IMR-90 (cell line): Measurements from ENCODE around the gene SH2D7. TPM values are rescaled to one million over a fixed set of nuclear protein-coding genes. Genes with fewer than 3 reads are reported as not detected.

Source experiments
- ATAC-seq: fragments of 200-7000 bp; cut with Tn5 transposase; 2 replicates; pipeline ENCODE4 v1.9.1; 2020; ENCODE audit warnings: low read depth, mild to moderate bottlenecking, moderate library complexity
- BruUV-seq: library from RNA; stranded (reverse); fragments of 400-500 nt; replicated peaks from 2 replicates; lab custom pipeline; 2021; lab: Mats Ljungman, UMichigan
- CTCF ChIA-PET: fragments of 300-600 bp; formaldehyde crosslinking; extraction: SDS; loops from one replicate; lab custom pipeline; 2021; ENCODE audit warnings: antibody characterized with exemption; lab: Yijun Ruan, JAX
- POLR2A ChIA-PET: fragments of 300-600 bp; sonication (Branson Sonifier 250); formaldehyde crosslinking; loops from one replicate; lab custom pipeline; 2022; ENCODE audit warnings: antibody characterized with exemption; ENCODE audit not compliant: unreplicated experiment; lab: Charles Lee
- DNase-seq: peaks from one replicate; pipeline ENCODE4 v3.0.0; 2013
- H2AFZ ChIP-seq: replicated peaks from 2 replicates; pipeline ENCODE3; 2013; ENCODE audit warnings: low read length, mild to moderate bottlenecking; ENCODE audit not compliant: poor library complexity
- H2AK5ac ChIP-seq: 2 replicates; pipeline ENCODE4 v1.6.1; 2013; ENCODE audit warnings: low read depth, low read length, inconsistent platforms
- H2AK9ac ChIP-seq: replicated peaks from 2 replicates; pipeline ENCODE3; 2013; ENCODE audit warnings: mild to moderate bottlenecking, low read depth, low read length, moderate library complexity; ENCODE audit not compliant: poor library complexity
- H2BK120ac ChIP-seq: 2 replicates; pipeline ENCODE4 v1.6.1; 2013; ENCODE audit warnings: low read depth, low read length, inconsistent platforms
- H2BK15ac ChIP-seq: 3 replicates; pipeline ENCODE4 v1.6.1; 2013; ENCODE audit warnings: low read depth, low read length, inconsistent platforms
- H2BK20ac ChIP-seq: 2 replicates; pipeline ENCODE4 v1.6.1; 2013; ENCODE audit warnings: low read depth, mild to moderate bottlenecking, inconsistent platforms, low read length, moderate library complexity
- H2BK5ac ChIP-seq: 2 replicates; pipeline ENCODE4 v1.6.1; 2013; ENCODE audit warnings: mild to moderate bottlenecking, low read depth, low read length, inconsistent platforms; ENCODE audit not compliant: poor library complexity, severe bottlenecking
- H3K14ac ChIP-seq: replicated peaks from 2 replicates; pipeline ENCODE4 v1.6.1; 2013; ENCODE audit warnings: low read depth, low read length, inconsistent platforms
- H3K18ac ChIP-seq: 2 replicates; pipeline ENCODE4 v1.6.1; 2013; ENCODE audit warnings: low read depth, low read length, control low read depth
- H3K23ac ChIP-seq: 2 replicates; pipeline ENCODE4 v1.6.1; 2013; ENCODE audit warnings: low read depth, low read length, inconsistent platforms
- H3K27ac ChIP-seq: 2 replicates; pipeline ENCODE4 v1.5.1; 2013; ENCODE audit warnings: mild to moderate bottlenecking, control low read depth, low read length; ENCODE audit not compliant: insufficient read depth
- H3K27me3 ChIP-seq: 2 replicates; pipeline ENCODE4 v1.6.1; 2013; ENCODE audit warnings: low read length; ENCODE audit not compliant: control insufficient read depth, insufficient read depth
- H3K36me3 ChIP-seq: 2 replicates; pipeline ENCODE4 v1.6.1; 2013; ENCODE audit warnings: low read length, mixed read lengths; ENCODE audit not compliant: control insufficient read depth, insufficient read depth
- H3K4ac ChIP-seq: 2 replicates; pipeline ENCODE4 v1.6.1; 2013; ENCODE audit warnings: low read depth, low read length, inconsistent platforms
- H3K4me1 ChIP-seq: 2 replicates; pipeline ENCODE4 v1.6.1; 2013; ENCODE audit warnings: low read length, mixed read lengths; ENCODE audit not compliant: control insufficient read depth, insufficient read depth
- H3K4me2 ChIP-seq: 2 replicates; pipeline ENCODE4 v1.6.1; 2013; ENCODE audit warnings: low read depth, mild to moderate bottlenecking, control low read depth, low read length, moderate library complexity
- H3K4me3 ChIP-seq: 2 replicates; pipeline ENCODE4 v1.5.1; 2013; ENCODE audit warnings: low read depth, mild to moderate bottlenecking, control low read depth, low read length, moderate library complexity; ENCODE audit not compliant: insufficient read depth
- H3K56ac ChIP-seq: 2 replicates; pipeline ENCODE4 v1.6.1; 2013; ENCODE audit warnings: low read length, inconsistent platforms; ENCODE audit not compliant: insufficient read depth; ENCODE audit errors: extremely low read depth
- H3K79me1 ChIP-seq, 2 experiments: 2 replicates each; pipeline ENCODE4 v1.6.1; 2013; ENCODE audit warnings: low read length in 2 of 2, inconsistent platforms in 1 of 2, low read depth in 1 of 2
- H3K9ac ChIP-seq: 2 replicates; pipeline ENCODE4 v1.6.1; 2013; ENCODE audit warnings: low read depth, low read length, control low read depth
- H3K9me1 ChIP-seq: 2 replicates; pipeline ENCODE4 v1.6.1; 2013; ENCODE audit warnings: low read length, inconsistent platforms; ENCODE audit not compliant: insufficient read depth
- H3K9me3 ChIP-seq: 2 replicates; pipeline ENCODE4 v1.6.1; 2013; ENCODE audit warnings: low read length; ENCODE audit not compliant: control insufficient read depth, insufficient read depth
- H4K20me1 ChIP-seq: 2 replicates; pipeline ENCODE4 v1.6.1; 2013; ENCODE audit warnings: low read length, inconsistent platforms; ENCODE audit not compliant: insufficient read depth
- H4K5ac ChIP-seq: 2 replicates; pipeline ENCODE4 v1.6.1; 2013; ENCODE audit warnings: mild to moderate bottlenecking, low read depth, low read length, control low read depth
- H4K8ac ChIP-seq, 2 experiments: 2 replicates each; pipeline ENCODE4 v1.6.1; 2013; ENCODE audit warnings: low read depth in 2 of 2, low read length in 2 of 2, control low read depth in 1 of 2, inconsistent platforms in 1 of 2
- H4K91ac ChIP-seq: 2 replicates; pipeline ENCODE4 v1.6.1; 2013; ENCODE audit warnings: low read depth, low read length, inconsistent platforms; ENCODE audit not compliant: insufficient read depth
- BHLHE40 ChIP-seq: fragments of 150-350 bp; IDR thresholded peaks from 2 replicates; pipeline ENCODE4 v1.6.1; 2016; ENCODE audit warnings: mild to moderate bottlenecking, low read depth, low read length
- CEBPB ChIP-seq: IDR thresholded peaks from 2 replicates; pipeline ENCODE4 v1.6.1; 2012; ENCODE audit warnings: low read depth, low read length, improper control_type of control experiment
- CTCF ChIP-seq: conservative IDR thresholded peaks from 2 replicates; pipeline ENCODE4 v1.5.1; 2012; ENCODE audit warnings: mild to moderate bottlenecking, low read depth, low read length, improper control_type of control experiment
- ELK1 ChIP-seq: fragments of 150-350 bp; IDR thresholded peaks from 2 replicates; pipeline ENCODE4 v1.6.1; 2016; ENCODE audit warnings: low read depth, mild to moderate bottlenecking, low read length, moderate library complexity, borderline replicate concordance
- FOS ChIP-seq: fragments of 150-350 bp; IDR thresholded peaks from 2 replicates; pipeline ENCODE4 v1.6.1; 2016; ENCODE audit warnings: low read depth, low read length
- MAFK ChIP-seq: IDR thresholded peaks from 2 replicates; pipeline ENCODE4 v1.6.1; 2012; ENCODE audit warnings: low read depth, low read length, improper control_type of control experiment
- MAZ ChIP-seq: IDR thresholded peaks from 2 replicates; pipeline ENCODE4 v1.6.1; 2012; ENCODE audit warnings: low read depth, mild to moderate bottlenecking, low read length, improper control_type of control experiment, moderate library complexity, borderline replicate concordance
- MXI1 ChIP-seq: IDR thresholded peaks from 2 replicates; pipeline ENCODE4 v1.6.1; 2012; ENCODE audit warnings: low read depth, mild to moderate bottlenecking, low read length, moderate library complexity, borderline replicate concordance
- NFE2L2 ChIP-seq: fragments of 150-350 bp; IDR thresholded peaks from 2 replicates; pipeline ENCODE4 v1.6.1; 2016; ENCODE audit warnings: low read depth, mild to moderate bottlenecking, low read length
- POLR2A ChIP-seq: IDR thresholded peaks from 2 replicates; pipeline ENCODE4 v1.6.1; 2012; ENCODE audit warnings: mild to moderate bottlenecking, low read depth, low read length
- RAD21 ChIP-seq: IDR thresholded peaks from 2 replicates; pipeline ENCODE4 v1.6.1; 2012; ENCODE audit warnings: low read length, improper control_type of control experiment
- RCOR1 ChIP-seq: IDR thresholded peaks from 2 replicates; pipeline ENCODE4 v1.6.1; 2012; ENCODE audit warnings: mild to moderate bottlenecking, low read length, improper control_type of control experiment; ENCODE audit not compliant: insufficient replicate concordance
- RFX5 ChIP-seq: IDR thresholded peaks from 2 replicates; pipeline ENCODE4 v1.8.0; 2012; ENCODE audit warnings: low read depth, mild to moderate bottlenecking, low read length, moderate library complexity
- SMC3 ChIP-seq: fragments of 150-350 bp; IDR thresholded peaks from 2 replicates; pipeline ENCODE4 v1.6.1; 2016; ENCODE audit warnings: low read depth, mild to moderate bottlenecking, antibody characterized with exemption, low read length, moderate library complexity
- USF2 ChIP-seq: fragments of 150-350 bp; IDR thresholded peaks from 2 replicates; pipeline ENCODE4 v1.6.1; 2017; ENCODE audit warnings: mild to moderate bottlenecking, antibody characterized with exemption, low read length, low read depth
- WGBS, 2 experiments: methylation state at CpG; one replicate each; pipeline versions ENCODE4 v1.1.5 to v1.1.7; 2013; ENCODE audit warnings: missing lambda C conversion rate in 2 of 2; ENCODE audit not compliant: insufficient read length in 1 of 2; ENCODE audit errors: extremely low coverage in 2 of 2; 5-methylcytosine and 5-hydroxymethylcytosine counted together
- dilution Hi-C: fragments of 300-500 bp; cut with HindIII; formaldehyde crosslinking; loops from one replicate; pipeline ENCODE4 v1.14.3; 2018; ENCODE audit warnings: low sequenced_read_pairs; ENCODE audit not compliant: unreplicated experiment
- in situ Hi-C: fragments of 300-500 bp; cut with MboI; formaldehyde crosslinking; loops from 3 replicates; pipeline ENCODE4 v1.14.3; 2019; ENCODE audit warnings: low sequenced_read_pairs, inconsistent platforms, mixed read lengths
- intact Hi-C: fragments of 100-400 bp; cut with micrococcal nuclease; formaldehyde crosslinking; loops from 2 replicates; pipeline ENCODE4 v1.10.0; 2022
- polyA plus RNA-seq, 3 experiments: library from polyadenylated mRNA; depleted of rRNA; stranded (reverse); fragments of >200 nt; gene quantifications; 2 replicates each; pipeline ENCODE4 v1.2.3, GENCODE V29; 2012; ENCODE audit warnings: low replicate concordance in 1 of 3
- total RNA-seq: library from RNA; depleted of rRNA; stranded (reverse); fragments of >200 nt; gene quantifications from 2 replicates; pipeline ENCODE4 v1.2.3, GENCODE V29; 2012

SH2D7 gene
- total and polyA plus RNA-seq, 2 of the 4 experiments (the other 2 are of a cell fraction) = not detected

- H3K27ac ChIP-seq = no peak overlapping the region
- no peak overlapping the region for H4K91ac ChIP-seq
- in situ Hi-C loops (no loop called here), dilution Hi-C loops (no loop called here), intact Hi-C loops (no loop called here)
- no peak overlapping the region for H2BK120ac ChIP-seq
- H4K5ac ChIP-seq = no peak overlapping the region
- no peak overlapping the region for H2AFZ ChIP-seq
- no peak overlapping the region for H3K14ac ChIP-seq
- no TSS peak for BruUV-seq
- no peaks in the 10 kb centered on the region for H3K36me3 ChIP-seq
- DNase-seq = no peak
- peaks cover 3% of the 10 kb centered on the region for H3K9me1 ChIP-seq
- H3K4me3 ChIP-seq = no peak overlapping the region
- no peaks in the 10 kb centered on the region for H3K79me1 ChIP-seq
- ChIA-PET CTCF (no interaction called here), POLR2A (no interaction called here)
- TF ChIP-seq ELK1 (no peak), MXI1 (no peak), RCOR1 (no peak), RAD21 (no peak), FOS (no peak), MAZ (no peak), SMC3 (no peak), CTCF (no peak), MAFK (no peak), POLR2A (no peak), RFX5 (no peak), USF2 (no peak), CEBPB (no peak), BHLHE40 (no peak), NFE2L2 (no peak)
- H2BK5ac ChIP-seq = no peak overlapping the region
- H4K8ac ChIP-seq = no peak overlapping the region
- peaks cover 1% of the 10 kb centered on the region; the same call in 1 of the 2 replicates for H3K4me1 ChIP-seq
- no peak overlapping the region for H3K9ac ChIP-seq
- H2AK9ac ChIP-seq = no peak overlapping the region
- no peak overlapping the region for H3K18ac ChIP-seq
- no peak overlapping the region for H3K23ac ChIP-seq
- no peak overlapping the region for H2BK15ac ChIP-seq
- no peak overlapping the region for H2BK20ac ChIP-seq
- ATAC-seq = no peak
- H3K9me3 ChIP-seq = no peaks in the 10 kb centered on the region
- no peak overlapping the region for H2AK5ac ChIP-seq
- WGBS, 2 experiments = no CpG with 5 or more reads among the region's 3 CpGs
- no peak overlapping the region for H3K4ac ChIP-seq
- 0 out of 2 replicates have a peak, but pooled peaks cover 6% of the 10 kb centered on the region for H4K20me1 ChIP-seq
- H3K27me3 ChIP-seq = peaks cover 32% of the 10 kb centered on the region; the same call in 1 of the 2 replicates
- H3K56ac ChIP-seq = no peak overlapping the region
- no peak overlapping the region for H3K4me2 ChIP-seq
Observed at GRCh38 chr15:78125267-78125666, 32.9 kb downstream of the SH2D7 start.
